GM23248 (cell line): ENCODE data around the gene SLC35G2. TPM values are rescaled to one million over a fixed set of nuclear protein-coding genes. Genes with fewer than 3 reads are reported as not detected.

Experiments
- DNase-seq: peaks from one replicate; pipeline ENCODE4 v3.0.0-alpha.2; 2015
- H2AFZ ChIP-seq: fragments of 200-600 bp; sonication (generic); 2 replicates; pipeline ENCODE4 v1.6.1; 2016; ENCODE audit warnings: antibody characterized with exemption
- H3F3A ChIP-seq: fragments of 200-600 bp; sonication (generic); 2 replicates; pipeline ENCODE4 v1.6.1; 2016; ENCODE audit warnings: mild to moderate bottlenecking, antibody characterized with exemption, mixed run types; ENCODE audit not compliant: insufficient read depth
- H3K27ac ChIP-seq: fragments of 200-600 bp; sonication (generic); 2 replicates; pipeline ENCODE4 v1.5.1; 2016; ENCODE audit warnings: mild to moderate bottlenecking
- H3K27me3 ChIP-seq: fragments of 200-600 bp; sonication (generic); replicated peaks from 2 replicates; pipeline ENCODE4 v1.6.1; 2016; ENCODE audit warnings: mild to moderate bottlenecking; ENCODE audit not compliant: insufficient read depth
- H3K36me3 ChIP-seq: fragments of 200-600 bp; sonication (generic); 2 replicates; pipeline ENCODE4 v1.6.1; 2016; ENCODE audit warnings: low read depth, mild to moderate bottlenecking
- H3K4me1 ChIP-seq: fragments of 200-600 bp; sonication (generic); 2 replicates; pipeline ENCODE4 v1.6.1; 2016; ENCODE audit warnings: mild to moderate bottlenecking; ENCODE audit not compliant: insufficient read depth
- H3K4me2 ChIP-seq: fragments of 200-600 bp; sonication (generic); one replicate; pipeline ENCODE4 v1.6.1; 2016; ENCODE audit warnings: mild to moderate bottlenecking; ENCODE audit not compliant: unreplicated experiment
- H3K4me3 ChIP-seq: fragments of 200-600 bp; sonication (generic); 2 replicates; pipeline ENCODE4 v1.5.1; 2016; ENCODE audit warnings: mild to moderate bottlenecking
- H3K79me2 ChIP-seq: fragments of 200-600 bp; sonication (generic); 2 replicates; pipeline ENCODE4 v1.6.1; 2016; ENCODE audit warnings: mild to moderate bottlenecking; ENCODE audit not compliant: insufficient read depth
- H3K9ac ChIP-seq: fragments of 200-600 bp; sonication (generic); 2 replicates; pipeline ENCODE4 v1.6.1; 2016; ENCODE audit warnings: mild to moderate bottlenecking
- H3K9me2 ChIP-seq: fragments of 200-600 bp; sonication (generic); 2 replicates; pipeline ENCODE4 v1.6.1; 2016; ENCODE audit warnings: mixed run types, mild to moderate bottlenecking, moderate library complexity; ENCODE audit not compliant: insufficient read depth
- H3K9me3 ChIP-seq: fragments of 200-600 bp; sonication (generic); one replicate; pipeline ENCODE4 v1.6.1; 2017; ENCODE audit warnings: low read depth
- H4K20me1 ChIP-seq: fragments of 200-600 bp; sonication (generic); 2 replicates; pipeline ENCODE4 v1.6.0; 2016; ENCODE audit not compliant: insufficient read depth
- EZH2 ChIP-seq: fragments of 200-600 bp; sonication (generic); IDR thresholded peaks from 2 replicates; pipeline ENCODE4 v1.6.1; 2018; ENCODE audit warnings: antibody characterized with exemption, mild to moderate bottlenecking; ENCODE audit not compliant: insufficient read depth, poor library complexity, severe bottlenecking
- EZH2phosphoT487 ChIP-seq: fragments of 200-600 bp; sonication (generic); IDR thresholded peaks from 2 replicates; pipeline ENCODE4 v1.6.1; 2018; ENCODE audit warnings: antibody characterized with exemption, moderate library complexity, mild to moderate bottlenecking, low read depth; ENCODE audit not compliant: insufficient read depth
- WGBS, 2 experiments: methylation state at CpG; one replicate each; pipeline ENCODE4 v1.1.6; 2015 to 2017; ENCODE audit warnings: low lambda C conversion rate in 2 of 2, low coverage in 1 of 2; ENCODE audit errors: missing lambda C conversion rate in 2 of 2; 5-methylcytosine and 5-hydroxymethylcytosine counted together
- in situ Hi-C: fragments of 300-500 bp; cut with MboI; formaldehyde crosslinking; loops from 2 replicates; pipeline ENCODE4 v1.15.0; 2020
- polyA plus RNA-seq: library from polyadenylated mRNA; unstranded; fragments of >200 nt; fragmentation: Nextera tagmentation; extraction: Ambion mirVana; gene quantifications from 2 replicates; pipeline ENCODE4 v1.2.1, GENCODE V29; 2016
- total RNA-seq: library from RNA; depleted of rRNA; stranded (reverse); fragments of >200 nt; shearing (Covaris generic); gene quantifications from 2 replicates; pipeline ENCODE4 v1.2.3, GENCODE V29; 2014

The SLC35G2 gene
- total and polyA plus RNA-seq, 2 experiments from 2014 or later: 9.4 to 10.8 TPM

- H3K4me3 ChIP-seq: peak overlapping the region; percentile 73
- peak overlapping the region; percentile 87 for H2AFZ ChIP-seq
- no peaks in the 10 kb centered on the region for H3K36me3 ChIP-seq
- no peaks in the 10 kb centered on the region for H3K9me2 ChIP-seq
- DNase-seq: peak; percentile 85
- TF ChIP-seq EZH2 (no peak), EZH2phosphoT487 (no peak)
- peak overlapping the region; percentile 90 for H3K9ac ChIP-seq
- in situ Hi-C loops: no loop called here
- WGBS, 2 experiments: 7 to 10% methylated on average over 8 of the region's 8 CpGs
- H3K27ac ChIP-seq: peak overlapping the region; percentile 79
- H4K20me1 ChIP-seq: no peaks in the 10 kb centered on the region
- H3F3A ChIP-seq: peaks cover 12% of the 10 kb centered on the region; the same call in 1 of the 2 replicates
- peaks cover 29% of the 10 kb centered on the region for H3K79me2 ChIP-seq
- no peaks in the 10 kb centered on the region for H3K27me3 ChIP-seq
- H3K4me1 ChIP-seq: 0 out of 2 replicates have a peak, but pooled peaks cover 3% of the 10 kb centered on the region
- no peaks in the 10 kb centered on the region for H3K9me3 ChIP-seq
- peak overlapping the region; percentile 77 for H3K4me2 ChIP-seq
These were observed 646 bp upstream of the SLC35G2 start for GRCh38 chr3:136818191-136818768.

- Histone ChIP-seq H3K79me2 (peaks cover 40% of the 10 kb centered on the region), H4K20me1 (no peaks in the 10 kb centered on the region), H3K4me3 (peak overlapping the region; percentile 73), H3K27ac (peak overlapping the region; percentile 79), H3K9me3 (peaks cover 4% of the 10 kb centered on the region), H3K9me2 (no peaks in the 10 kb centered on the region), H3K36me3 (no peaks in the 10 kb centered on the region), H3F3A (peaks cover 12% of the 10 kb centered on the region; the same call in 1 of the 2 replicates), H3K4me2 (peak overlapping the region; percentile 77), H2AFZ (peak overlapping the region; percentile 87), H3K9ac (peak overlapping the region; percentile 90), H3K27me3 (no peaks in the 10 kb centered on the region), H3K4me1 (0 out of 2 replicates have a peak, but pooled peaks cover 3% of the 10 kb centered on the region)
- WGBS, 2 experiments: 0% methylated on average over 18 to 19 of the region's 21 CpGs
- in situ Hi-C loops: no loop called here
- peak; percentile 91 for DNase-seq
- TF ChIP-seq EZH2: no peak
- no peak for TF ChIP-seq EZH2phosphoT487
These were observed 435 bp downstream of the SLC35G2 start for GRCh38 chr3:136819392-136819730.

DNA sequence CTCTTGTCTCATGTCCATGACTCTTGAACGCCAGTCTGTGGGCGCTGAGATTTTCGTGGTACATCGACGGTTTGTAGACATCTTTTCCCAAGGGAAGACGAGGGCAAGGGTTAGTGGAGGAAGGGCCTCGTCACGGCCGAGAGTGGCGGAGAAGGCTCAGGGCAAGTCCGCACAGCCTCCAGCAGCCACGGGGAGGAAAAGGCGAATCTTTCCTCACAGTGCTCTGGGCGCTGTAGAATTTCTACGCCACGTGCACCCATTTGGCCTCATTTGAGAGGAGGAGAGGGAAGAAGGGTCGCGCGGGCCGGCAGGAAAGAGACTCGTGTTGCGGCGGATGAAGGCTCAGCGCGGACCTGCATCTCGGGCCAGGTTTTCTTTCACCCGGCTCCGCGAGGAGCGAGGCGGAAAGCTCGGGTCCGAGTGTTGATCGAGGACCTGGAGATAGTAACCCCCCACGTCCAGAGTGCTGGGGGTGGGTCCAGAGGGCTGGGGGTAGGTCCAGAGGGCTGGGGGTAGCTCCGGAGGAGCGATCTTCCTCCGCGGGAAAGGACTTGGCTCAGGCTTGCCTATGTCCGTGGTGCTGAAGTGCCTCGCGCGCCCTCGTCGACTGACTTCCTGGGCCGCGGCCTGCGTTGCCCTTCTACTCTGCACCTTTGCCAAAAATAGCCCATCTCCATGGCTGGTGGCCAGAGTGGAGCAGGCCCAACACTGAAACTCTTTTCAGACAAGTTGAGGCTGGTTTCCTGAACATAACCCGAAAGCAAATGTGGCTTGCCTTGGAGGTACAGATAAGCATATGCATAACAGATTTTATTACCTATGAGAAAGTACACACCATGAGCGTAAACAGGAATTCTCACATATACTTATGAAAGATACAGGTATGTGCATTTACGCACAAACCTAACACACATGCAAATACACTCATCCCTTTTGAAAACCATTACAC lies 1.1 kb downstream of the SLC35G2 start:
- peak overlapping the region; percentile 90 for H3K9ac ChIP-seq
- in situ Hi-C loops: no loop called here
- peak overlapping the region; percentile 73 for H3K4me3 ChIP-seq
- peak overlapping the region; percentile 87 for H2AFZ ChIP-seq
- no peaks in the 10 kb centered on the region for H4K20me1 ChIP-seq
- peak overlapping the region; percentile 79 for H3K27ac ChIP-seq
- H3K79me2 ChIP-seq: peaks cover 46% of the 10 kb centered on the region
- H3K9me2 ChIP-seq: no peaks in the 10 kb centered on the region
- TF ChIP-seq EZH2phosphoT487: no peak
- TF ChIP-seq EZH2: no peak
- DNase-seq: peak; percentile 84
- WGBS, 2 experiments: 6 to 9% methylated on average over 46 to 50 of the region's 51 CpGs
- 0 out of 2 replicates have a peak, but pooled peaks cover 3% of the 10 kb centered on the region for H3K4me1 ChIP-seq
- H3F3A ChIP-seq: peaks cover 12% of the 10 kb centered on the region; the same call in 1 of the 2 replicates
- H3K9me3 ChIP-seq: peaks cover 4% of the 10 kb centered on the region
- no peaks in the 10 kb centered on the region for H3K27me3 ChIP-seq
- H3K4me2 ChIP-seq: peak overlapping the region; percentile 77
- H3K36me3 ChIP-seq: no peaks in the 10 kb centered on the region

DNA sequence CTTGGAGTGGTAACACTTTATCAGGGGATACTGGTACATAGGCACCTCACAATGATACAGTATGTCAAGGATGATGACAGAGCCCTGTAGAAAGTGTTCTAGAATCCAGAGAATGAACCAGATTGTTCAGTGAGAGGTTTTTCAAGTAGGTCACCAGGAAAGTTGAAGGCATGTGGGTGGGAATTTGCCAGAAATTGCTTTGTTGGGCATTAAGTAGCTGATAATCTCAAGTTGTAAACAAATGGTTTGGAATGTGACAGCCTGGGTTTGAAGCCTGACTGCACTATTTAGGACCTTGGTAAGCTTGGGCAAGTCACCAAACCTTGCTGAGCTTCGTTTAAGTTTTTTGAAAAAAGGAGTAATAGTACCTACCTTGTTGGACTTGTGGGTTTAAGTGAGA lies 12.5 kb downstream of the SLC35G2 start:
- Histone ChIP-seq H3K27me3 (no peaks in the 10 kb centered on the region), H3K9me2 (no peaks in the 10 kb centered on the region), H2AFZ (no peak overlapping the region), H3K27ac (no peak overlapping the region), H3K4me1 (peaks cover 11% of the 10 kb centered on the region), H3K4me3 (no peak overlapping the region), H3K4me2 (no peak overlapping the region), H4K20me1 (no peaks in the 10 kb centered on the region), H3K9ac (no peak overlapping the region), H3F3A (peaks cover 7% of the 10 kb centered on the region), H3K36me3 (no peaks in the 10 kb centered on the region), H3K79me2 (peaks cover 80% of the 10 kb centered on the region), H3K9me3 (no peaks in the 10 kb centered on the region)
- 19 to 20% methylated on average over 1 of the region's 1 CpG for WGBS, 2 experiments
- TF ChIP-seq EZH2phosphoT487: no peak
- no peak for TF ChIP-seq EZH2
- no peak for DNase-seq
- in situ Hi-C loops: no loop called here
